ENCODE data around the gene BGN.

The BGN gene

GRCh38 chrX:153494541-153495361 lies at the start of gene BGN:
BGN (plus strand) TSS chrX:153494980; CDS start chrX:153504632, 9,652 bp downstream.
- peak in 1 of 2 experiments; percentile 39 for DNase-seq

GRCh38 chrX:153445106-153445855 lies 49.5 kb upstream of the BGN start:
- no peak for DNase-seq

GRCh38 chrX:153445856-153446635 lies 48.7 kb upstream of the BGN start, which contains the start of gene TREX2:
TREX2 (minus strand) TSS chrX:153446056; CDS start chrX:153445430, 626 bp downstream.
- no peak for DNase-seq

GRCh38 chrX:153446636-153446936 lies 48.2 kb upstream of the BGN start:
- no peak for DNase-seq

DNA sequence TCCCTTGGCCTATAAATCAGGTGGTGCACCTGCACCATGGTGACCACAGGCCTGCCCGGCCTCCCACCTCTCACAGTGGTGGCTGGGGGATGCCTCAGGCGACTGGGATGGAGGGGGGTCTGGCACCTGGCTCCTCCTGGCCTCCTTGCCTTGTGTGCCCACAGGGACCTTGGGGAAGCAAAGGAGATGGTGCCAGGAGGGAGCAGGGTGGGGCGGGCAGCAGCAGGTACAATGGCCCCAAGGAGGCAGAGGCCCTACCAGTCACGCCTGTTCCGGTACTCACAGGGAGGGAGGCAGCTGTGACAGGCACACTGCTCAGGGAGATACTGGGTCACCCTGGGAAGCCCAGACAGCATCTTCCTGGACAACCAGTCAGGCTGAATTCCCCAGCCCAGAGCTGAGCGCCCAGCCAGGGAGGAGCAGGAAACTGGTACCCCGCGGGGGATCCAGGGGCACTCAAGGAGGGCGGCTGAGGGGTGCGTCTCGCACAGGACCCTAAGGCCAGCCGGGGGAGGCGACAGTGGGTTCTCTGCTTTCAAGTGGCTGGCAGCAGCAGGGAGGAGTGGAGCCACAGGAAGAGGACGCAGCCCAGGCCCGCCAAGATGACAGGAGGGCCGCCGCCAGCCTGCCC lies 47.7 kb upstream of the BGN start:
- no peak for DNase-seq

- no peak for DNase-seq
Observed at GRCh38 chrX:153447581-153447960, 47.2 kb upstream of the BGN start.

DNA sequence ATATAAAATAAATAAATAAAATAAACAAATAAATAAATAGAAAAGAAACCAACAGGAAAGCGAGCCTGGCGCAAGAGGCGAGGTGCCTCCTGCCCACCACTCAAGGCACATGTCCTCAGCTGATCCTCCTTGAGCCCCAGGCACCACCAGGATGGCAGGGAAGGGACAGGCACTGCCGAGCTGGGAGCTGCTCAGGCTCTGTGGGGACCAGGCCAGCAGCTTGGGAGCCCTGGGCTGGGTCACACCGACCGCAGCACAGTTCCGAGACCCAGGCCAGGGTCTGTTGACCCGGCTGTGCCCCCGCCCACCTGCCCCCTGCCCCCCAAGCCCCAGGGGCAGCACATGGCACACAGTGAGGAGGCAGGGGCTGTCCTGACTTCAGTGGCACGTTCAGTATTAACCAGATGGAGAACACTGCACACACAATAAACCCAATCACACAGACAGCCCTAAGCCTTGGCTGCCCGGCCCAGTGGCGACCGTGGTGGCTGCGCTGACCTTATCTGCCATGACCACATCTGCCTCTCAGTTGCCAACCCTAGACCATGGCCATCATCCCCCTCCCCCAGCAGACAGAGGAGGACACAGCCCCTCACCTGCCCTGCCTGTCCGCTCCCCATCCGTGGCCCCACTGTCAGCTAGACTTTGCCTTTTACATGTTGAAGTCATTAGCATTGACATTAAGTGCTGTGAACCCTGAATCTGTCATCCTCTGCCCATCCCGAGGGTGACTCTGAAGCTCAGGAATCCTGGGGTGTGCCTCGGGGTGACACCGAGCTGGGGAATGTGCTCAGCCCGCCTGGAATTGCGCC lies 46.0 kb upstream of the BGN start:
- DNase-seq = no peak

DNA sequence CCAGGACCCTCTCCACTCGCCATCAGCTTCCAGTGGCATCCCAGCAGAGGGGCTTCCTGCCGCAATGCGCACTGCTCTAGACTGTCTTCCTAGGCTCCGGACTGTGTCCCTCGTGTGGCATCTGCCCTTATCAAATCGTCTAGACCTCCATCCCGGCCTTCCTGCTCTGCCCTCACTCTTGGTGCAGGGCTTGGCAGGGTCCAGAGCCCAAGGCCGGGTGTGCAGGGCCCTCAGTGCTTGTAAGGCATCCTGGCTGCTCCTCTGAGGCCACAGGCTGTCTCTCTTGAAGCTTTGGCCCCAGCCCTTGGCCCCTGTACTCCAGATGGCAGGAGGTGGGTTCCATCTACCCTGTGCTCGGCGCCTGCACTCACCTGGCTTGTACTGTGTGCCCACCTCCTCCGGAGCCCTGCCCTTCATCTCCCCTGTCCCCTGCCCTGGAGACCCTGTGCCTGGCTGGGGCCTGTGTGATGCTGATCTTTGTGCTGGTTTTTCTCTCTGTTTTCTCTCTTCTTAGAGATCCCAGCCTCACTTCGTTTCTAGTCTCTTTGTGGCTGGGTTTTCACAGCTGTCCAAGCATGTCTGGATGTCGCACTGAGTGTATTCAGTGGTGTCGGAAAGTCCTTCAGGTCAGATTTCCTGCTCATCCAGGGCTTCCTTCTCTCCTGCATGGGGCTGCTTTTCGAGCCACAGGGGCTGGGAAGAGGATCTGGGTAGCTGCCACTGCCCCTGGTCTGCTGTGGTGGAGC lies 45.2 kb upstream of the BGN start:
- no peak for DNase-seq

DNA sequence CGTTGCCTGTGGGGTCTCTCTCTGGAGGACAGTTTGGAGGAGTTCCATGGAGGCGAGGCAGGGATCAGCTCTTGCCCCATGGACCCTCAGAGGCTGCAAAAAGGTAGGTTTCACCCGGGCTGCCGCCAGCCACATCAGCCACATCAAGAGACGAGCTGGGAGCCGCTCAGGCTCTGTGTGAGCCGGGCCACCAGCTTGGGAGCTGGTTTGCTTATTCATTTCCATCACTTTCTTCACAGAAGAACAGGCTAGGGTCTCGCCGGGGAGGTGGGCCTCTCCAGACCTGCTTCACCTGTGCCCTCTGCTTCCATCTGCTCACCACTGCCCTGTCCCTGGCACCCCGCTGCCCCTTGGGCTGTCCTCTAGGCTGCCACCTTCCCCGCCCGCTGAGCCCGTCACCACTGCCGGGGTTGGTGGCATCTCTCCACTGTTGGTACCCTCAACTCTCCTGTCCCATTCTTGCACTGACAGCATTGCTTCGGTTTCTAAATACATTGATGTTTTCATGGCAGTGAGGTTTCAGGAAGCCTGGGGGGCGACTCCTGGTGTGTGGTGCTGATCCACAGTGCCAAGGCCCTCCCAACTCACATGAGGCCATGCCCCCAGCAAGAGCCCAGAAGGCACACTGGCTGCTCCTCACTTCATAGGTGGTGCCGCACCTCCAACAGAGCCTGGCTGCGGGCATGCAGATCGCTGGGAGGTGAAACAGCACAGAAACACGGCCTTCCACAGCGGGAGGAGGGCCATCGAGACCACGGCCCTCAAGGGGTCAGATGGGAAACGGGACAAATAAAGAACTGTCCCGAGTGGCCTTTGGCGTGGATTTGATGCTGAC lies 44.4 kb upstream of the BGN start:
- DNase-seq = no peak

- DNase-seq = no peak
Observed at GRCh38 chrX:153450949-153451277, 43.9 kb upstream of the BGN start.

DNA sequence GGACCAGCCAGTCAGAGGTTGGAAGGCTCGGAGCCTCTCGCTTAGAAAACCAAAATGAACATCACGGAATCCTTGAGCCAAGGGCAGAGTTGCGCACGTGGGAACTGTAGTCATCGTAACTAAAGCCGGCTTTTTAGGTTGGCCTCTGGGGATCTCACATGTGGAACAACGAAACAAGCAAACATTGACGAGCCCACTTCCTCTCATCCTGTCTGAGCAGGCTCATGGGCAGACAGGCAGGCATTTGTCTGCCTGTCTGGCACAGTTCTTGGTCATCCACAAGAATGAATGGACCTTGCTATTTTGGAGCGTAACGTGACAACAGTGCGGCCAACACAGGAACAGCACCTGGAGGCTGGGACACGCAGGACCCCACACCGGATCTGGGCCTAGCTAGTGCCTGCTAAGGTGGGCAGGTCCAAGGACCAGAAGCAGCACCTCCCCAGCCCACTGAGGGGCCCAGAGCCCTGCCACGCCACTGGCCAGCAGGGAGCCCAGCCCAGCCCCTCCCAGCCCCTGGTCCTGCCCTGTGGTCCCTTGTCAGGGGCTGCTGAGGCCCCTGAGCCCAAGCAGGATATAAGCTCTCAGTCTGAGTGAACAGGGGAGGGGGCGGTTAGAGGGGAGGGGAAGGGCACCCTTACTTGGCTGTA lies 39.8 kb upstream of the BGN start:
- DNase-seq = no peak

GRCh38 chrX:153455571-153455970 lies 39.2 kb upstream of the BGN start:
- no peak for DNase-seq

- DNase-seq = no peak
Observed at GRCh38 chrX:153456161-153456560, 38.6 kb upstream of the BGN start.

GRCh38 chrX:153456704-153457103 lies 38.1 kb upstream of the BGN start:
- no peak for DNase-seq

- DNase-seq = no peak
Observed at GRCh38 chrX:153457136-153457825, 37.5 kb upstream of the BGN start.

- no peak for DNase-seq
Observed at GRCh38 chrX:153457827-153458466, 36.8 kb upstream of the BGN start.

DNA sequence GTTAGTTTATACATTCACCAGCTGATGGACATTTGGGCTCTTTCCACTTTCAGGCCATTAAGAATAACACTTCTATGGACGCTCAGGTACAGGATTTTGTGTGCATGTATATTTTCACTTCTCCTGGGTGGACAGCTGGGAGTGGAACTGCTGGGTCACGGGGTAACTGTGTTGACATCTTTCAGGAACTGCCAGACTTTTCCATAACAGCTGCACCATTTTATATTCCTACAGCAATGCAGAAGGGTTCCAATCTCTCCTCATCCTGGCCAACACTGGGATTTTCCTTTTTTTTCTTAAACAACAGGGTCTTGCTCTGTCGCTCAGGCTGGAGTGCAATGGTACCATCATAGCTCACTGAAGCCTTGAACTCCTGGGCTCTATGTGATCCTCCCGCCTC lies 36.3 kb upstream of the BGN start:
- no peak for DNase-seq

GRCh38 chrX:153459986-153460385 lies 34.8 kb upstream of the BGN start:
- no peak for DNase-seq

DNA sequence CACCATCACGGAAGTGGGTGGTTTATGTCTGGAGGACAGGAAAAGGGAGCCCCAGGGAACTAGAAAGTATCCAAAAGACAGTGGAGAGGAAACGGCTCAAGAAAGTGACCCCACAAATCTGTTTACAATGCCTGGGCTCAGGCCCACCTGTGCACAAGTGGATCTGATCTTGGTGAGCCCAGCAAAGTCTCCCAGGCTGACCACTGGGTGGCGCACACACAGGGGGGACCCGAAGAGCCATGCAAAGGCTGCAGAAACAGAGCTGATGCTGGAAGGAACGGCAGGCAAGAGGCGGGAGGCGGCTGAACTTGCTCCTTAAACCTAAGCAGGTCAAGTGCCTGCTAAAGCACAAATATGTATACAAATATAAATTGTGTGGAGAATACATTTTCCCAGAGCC lies 34.0 kb upstream of the BGN start:
- DNase-seq = peak; percentile 60 to 74
